HCT116 (cell line): ENCODE results near the gene GGACT. TPM values are rescaled to one million over a fixed set of nuclear protein-coding genes. Genes with fewer than 3 reads are reported as not detected.

Experiments used
- ATAC-seq: fragments of 200-7000 bp; cut with Tn5 transposase; 2 replicates; pipeline ENCODE4 v1.9.1; 2020; ENCODE audit warnings: mild to moderate bottlenecking, moderate library complexity
- BruUV-seq: library from RNA; stranded (reverse); fragments of 400-500 nt; replicated peaks from 2 replicates; lab custom pipeline; 2021; lab: Mats Ljungman, UMichigan
- CTCF ChIA-PET: fragments of 300-600 bp; sonication (Branson Sonifier 250); formaldehyde crosslinking; loops from one replicate; lab custom pipeline; 2021; ENCODE audit warnings: antibody characterized with exemption; lab: Charles Lee
- POLR2A ChIA-PET: fragments of 300-600, 350-600 bp; sonication (Branson Sonifier 250); formaldehyde crosslinking; loops from one replicate; lab custom pipeline; 2021; ENCODE audit warnings: antibody characterized with exemption; lab: Charles Lee
- RAD21 ChIA-PET, 2 experiments: fragments of 300-600 bp; sonication (Branson Sonifier 250); formaldehyde crosslinking; loops; one replicate each; lab custom pipeline; 2023; ENCODE audit warnings: low total read pairs in 2 of 2; ENCODE audit not compliant: uncharacterized antibody in 2 of 2, unreplicated experiment in 2 of 2, low non-redundant PET in 1 of 2; lab: Charles Lee
- DNase-seq: peaks from one replicate; pipeline ENCODE4 v3.0.0-alpha.2; 2010; ENCODE audit warnings: low read depth, low spot score
- H2AFZ ChIP-seq: fragments of 200-600 bp; shearing (Covaris generic), sonication (generic); 2 replicates; pipeline ENCODE4 v1.6.1; 2017; ENCODE audit warnings: low read depth, mixed run types, mixed read lengths, antibody characterized with exemption, low read length; ENCODE audit not compliant: poor library complexity, severe bottlenecking
- H3K27ac ChIP-seq: 2 replicates; pipeline ENCODE4 v1.5.1; 2012; ENCODE audit warnings: low read depth, low read length
- H3K27me3 ChIP-seq: fragments of 200-600 bp; sonication (generic); 2 replicates; pipeline ENCODE4 v1.6.1; 2016; ENCODE audit warnings: mixed run types, low read length, mixed read lengths; ENCODE audit not compliant: insufficient read depth
- H3K36me3 ChIP-seq, 2 experiments: fragments of 200-500 bp in 1 of 2; fragments of 200-600 bp in 1 of 2; sonication (Bioruptor generic) in 1 of 2; sonication (generic) in 1 of 2; 2 replicates each; pipeline versions ENCODE4 v1.5.1 to v1.6.1; 2014 to 2016; ENCODE audit warnings: low read length in 2 of 2, inconsistent platforms in 1 of 2, mixed read lengths in 1 of 2, mixed run types in 1 of 2; ENCODE audit not compliant: insufficient read depth in 2 of 2, control insufficient read depth in 1 of 2
- H3K4me1 ChIP-seq, 2 experiments: fragments of 200-600 bp in 1 of 2; sonication (generic) in 1 of 2; 2 replicates each; pipeline versions ENCODE4 v1.5.1 to v1.6.1; 2012 to 2017; ENCODE audit warnings: low read length in 2 of 2, inconsistent platforms in 1 of 2, mild to moderate bottlenecking in 1 of 2, mixed read lengths in 1 of 2, mixed run types in 1 of 2, moderate library complexity in 1 of 2; ENCODE audit not compliant: insufficient read depth in 2 of 2, control insufficient read depth in 1 of 2
- H3K4me2 ChIP-seq: fragments of 200-600 bp; sonication (generic); 2 replicates; pipeline ENCODE4 v1.6.1; 2017; ENCODE audit warnings: mixed run types, low read length, mixed read lengths
- H3K4me3 ChIP-seq, 2 experiments: fragments of 200-600 bp in 1 of 2; sonication (generic) in 1 of 2; replicated peaks in 1 of 2; 2 replicates each; pipeline ENCODE4 v1.5.1; 2011 to 2016; ENCODE audit warnings: low read length in 2 of 2, control low read depth in 1 of 2, low read depth in 1 of 2, mild to moderate bottlenecking in 1 of 2, mixed read lengths in 1 of 2, mixed run types in 1 of 2
- H3K79me2 ChIP-seq: fragments of 200-600 bp; sonication (generic); 2 replicates; pipeline ENCODE4 v1.6.1; 2017; ENCODE audit warnings: mild to moderate bottlenecking, mixed run types, low read length, moderate library complexity, mixed read lengths; ENCODE audit not compliant: insufficient read depth
- H3K9ac ChIP-seq: fragments of 200-600 bp; sonication (generic); 2 replicates; pipeline ENCODE4 v1.6.1; 2016; ENCODE audit warnings: low read length, mixed read lengths
- H3K9me2 ChIP-seq: fragments of 200-600 bp; sonication (generic), shearing (Covaris generic); 2 replicates; pipeline ENCODE4 v1.6.1; 2017; ENCODE audit warnings: mixed run types, mild to moderate bottlenecking, moderate library complexity; ENCODE audit not compliant: insufficient read depth
- H3K9me3 ChIP-seq, 2 experiments: fragments of 200-500 bp in 1 of 2; fragments of 200-600 bp in 1 of 2; sonication (Bioruptor generic) in 1 of 2; sonication (generic) in 1 of 2; 2 replicates each; pipeline ENCODE4 v1.6.1; 2014 to 2017; ENCODE audit warnings: low read length in 2 of 2, mixed read lengths in 2 of 2, inconsistent platforms in 1 of 2, low read depth in 1 of 2, mild to moderate bottlenecking in 1 of 2, mixed run types in 1 of 2, moderate library complexity in 1 of 2; ENCODE audit not compliant: control insufficient read depth in 1 of 2, insufficient read depth in 1 of 2
- H4K20me1 ChIP-seq: fragments of 200-600 bp; sonication (generic), shearing (Covaris generic); 2 replicates; pipeline ENCODE4 v1.6.1; 2017; ENCODE audit warnings: mixed run types, mild to moderate bottlenecking, moderate library complexity; ENCODE audit not compliant: insufficient read depth
- ATF3 ChIP-seq: IDR thresholded peaks from 2 replicates; pipeline ENCODE4 v1.6.1; 2012
- CBX3 ChIP-seq: IDR thresholded peaks from 2 replicates; pipeline ENCODE4 v1.6.1; 2012; ENCODE audit warnings: low read depth
- CTCF ChIP-seq, 3 experiments: fragments of 200-600 bp in 1 of 3; sonication (generic) in 1 of 3; IDR thresholded peaks in 2 of 3; conservative IDR thresholded peaks in 1 of 3; 2 replicates each; pipeline ENCODE4 v1.5.1; 2012 to 2017; ENCODE audit warnings: low read depth in 2 of 3, low read length in 2 of 3, antibody characterized with exemption in 1 of 3, borderline replicate concordance in 1 of 3, control low read depth in 1 of 3, mild to moderate bottlenecking in 1 of 3, mixed read lengths in 1 of 3, mixed run types in 1 of 3, moderate library complexity in 1 of 3; ENCODE audit not compliant: insufficient read depth in 1 of 3
- EGR1 ChIP-seq: IDR thresholded peaks from 2 replicates; pipeline ENCODE4 v1.6.1; 2012; ENCODE audit warnings: low read depth
- ELF1 ChIP-seq: IDR thresholded peaks from 2 replicates; pipeline ENCODE4 v1.6.1; 2012; ENCODE audit warnings: low read depth, borderline replicate concordance
- EZH2 ChIP-seq: fragments of 200-600 bp; sonication (generic); IDR thresholded peaks from 2 replicates; pipeline ENCODE4 v1.6.1; 2017; ENCODE audit warnings: antibody characterized with exemption, mixed run types
- JUND ChIP-seq: IDR thresholded peaks from 2 replicates; pipeline ENCODE4 v1.6.1; 2012
- MAX ChIP-seq: IDR thresholded peaks from 2 replicates; pipeline ENCODE4 v1.6.1; 2012
- POLR2A ChIP-seq: IDR thresholded peaks from 2 replicates; pipeline ENCODE4 v1.7.0; 2011; ENCODE audit warnings: borderline replicate concordance; ENCODE audit not compliant: insufficient read depth, insufficient read length; ENCODE audit errors: extremely low read depth
- POLR2AphosphoS5 ChIP-seq: IDR thresholded peaks from 2 replicates; pipeline ENCODE4 v1.6.1; 2011; ENCODE audit warnings: mild to moderate bottlenecking, low read depth, low read length, moderate library complexity
- RAD21 ChIP-seq: IDR thresholded peaks from 2 replicates; pipeline ENCODE4 v1.6.1; 2012; ENCODE audit warnings: low read depth, mild to moderate bottlenecking
- REST ChIP-seq: IDR thresholded peaks from 2 replicates; pipeline ENCODE4 v1.6.1; 2012; ENCODE audit warnings: low read depth
- SIN3A ChIP-seq: IDR thresholded peaks from 2 replicates; pipeline ENCODE4 v1.6.1; 2012; ENCODE audit warnings: low read depth
- SP1 ChIP-seq: IDR thresholded peaks from 2 replicates; pipeline ENCODE4 v1.6.1; 2012; ENCODE audit warnings: low read depth
- SRF ChIP-seq: IDR thresholded peaks from 2 replicates; pipeline ENCODE4 v1.6.1; 2012; ENCODE audit warnings: low read depth
- TCF7L2 ChIP-seq: IDR thresholded peaks from 2 replicates; pipeline ENCODE4 v1.7.0; 2011; ENCODE audit warnings: borderline replicate concordance, inconsistent platforms; ENCODE audit not compliant: insufficient read depth, insufficient read length; ENCODE audit errors: extremely low read depth
- YY1 ChIP-seq: IDR thresholded peaks from 2 replicates; pipeline ENCODE4 v1.6.1; 2011; ENCODE audit warnings: low read length, low read depth, moderate library complexity, mild to moderate bottlenecking; ENCODE audit not compliant: insufficient replicate concordance; ENCODE audit errors: extremely low read depth
- ZBTB33 ChIP-seq: IDR thresholded peaks from 2 replicates; pipeline ENCODE4 v1.6.1; 2011; ENCODE audit warnings: mild to moderate bottlenecking, low read length, moderate library complexity; ENCODE audit not compliant: insufficient replicate concordance; ENCODE audit errors: extremely low read depth
- ZFX ChIP-seq: fragments of 450-650 bp; IDR thresholded peaks from 2 replicates; pipeline ENCODE4 v1.6.1; 2017
- ZNF274 ChIP-seq: fragments of 200-500 bp; sonication (Bioruptor generic); IDR thresholded peaks from 2 replicates; pipeline ENCODE4 v1.6.1; 2014; ENCODE audit warnings: mild to moderate bottlenecking, low read depth, low read length, inconsistent platforms
- intact Hi-C: fragments of 100-400 bp; cut with micrococcal nuclease; formaldehyde crosslinking; loops from 2 replicates; pipeline ENCODE4 v1.10.0; 2022
- total RNA-seq: library from RNA; stranded (reverse); gene quantifications from one replicate; pipeline ENCODE4 v1.2.1, GENCODE V29; 2021; ENCODE audit not compliant: unreplicated experiment

GGACT gene
- total RNA-seq, 1 experiment from 2014 or later = 5.0 TPM

- TF ChIP-seq ATF3 = no peak
- no peak for TF ChIP-seq ZFX
- TF ChIP-seq POLR2A = no peak
Measured at GRCh38 chr13:100512422-100512821, 76.2 kb downstream of the GGACT start (continued).

DNA sequence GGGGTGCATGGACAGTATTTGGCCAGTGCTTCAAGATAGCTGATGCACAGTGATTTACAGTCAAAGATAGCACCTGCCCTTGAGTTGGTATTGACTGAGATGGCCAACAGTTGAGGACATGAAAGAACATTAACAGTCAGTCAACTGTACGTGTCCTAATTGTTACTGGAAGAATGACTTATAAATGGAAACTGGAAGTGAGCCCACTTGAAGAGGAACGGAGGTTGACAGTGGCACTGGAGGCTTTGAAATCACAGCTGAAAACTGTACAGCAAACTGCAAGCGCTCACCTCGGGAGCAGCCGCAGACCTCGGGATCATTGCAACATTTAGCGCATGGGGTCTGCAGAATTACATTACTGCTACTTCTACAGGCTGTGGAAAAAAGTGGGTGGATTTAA lies 77.1 kb downstream of the GGACT start:
- ChIA-PET POLR2A (no interaction called here), RAD21 (no interaction called here), CTCF (interaction anchor here (1.1 kb wide), 1 partner anchor 855 kb away, joined by 4 read pairs; no protein-coding TSS in a partner anchor)
- intact Hi-C loops = loop anchor here (5.0 to 10.0 kb wide), 4 partner anchors 119 to 544 kb away; no protein-coding TSS in a partner anchor
- Histone ChIP-seq H3K4me3 (no peak overlapping the region), H3K27me3 (no peaks in the 10 kb centered on the region), H4K20me1 (no peaks in the 10 kb centered on the region), H3K79me2 (no peaks in the 10 kb centered on the region), H3K4me1 (peaks cover 32 to 33% of the 10 kb centered on the region in 2 experiments), H3K27ac (no peak overlapping the region), H3K9me2 (no peaks in the 10 kb centered on the region), H2AFZ (no peak overlapping the region), H3K9ac (no peak overlapping the region), H3K9me3 (no peaks in the 10 kb centered on the region), H3K4me2 (no peak overlapping the region), H3K36me3 (no peaks in the 10 kb centered on the region)
- DNase-seq (no peak), ATAC-seq (no peak)
- no TSS peak for BruUV-seq
- TF ChIP-seq CBX3 (no peak), YY1 (no peak), SP1 (no peak), ZBTB33 (no peak), TCF7L2 (no peak), ZNF274 (no peak), EZH2 (no peak), RAD21 (no peak), REST (no peak), MAX (no peak), SIN3A (no peak), POLR2AphosphoS5 (no peak), JUND (no peak), EGR1 (no peak), SRF (no peak), ELF1 (no peak), CTCF (IDR thresholded peaks at IDR 0.05 in 2 of 3, conservative IDR thresholded peaks at IDR 0.05 in 1 of 3; ENCODE audit: borderline replicate concordance in 1 of 3, insufficient read depth in 1 of 3, low read depth in 2 of 3, low read length in 2 of 3) (no peak)
